IPS DF 6.9 (cell line): ENCODE measurements around the gene ATPAF2.
A peak's percentile ranks its signal among the peaks of the same experiment; 100 is the strongest.

Source experiments
- DNase-seq: peaks from one replicate; pipeline ENCODE4 v3.0.0-alpha.2; 2013; ENCODE audit warnings: low read depth, low spot score
- H3K27ac ChIP-seq: one replicate; pipeline ENCODE4 v1.5.1; 2013; ENCODE audit warnings: low read length, control low read depth
- H3K27me3 ChIP-seq: 2 replicates; pipeline ENCODE4 v1.6.1; 2013; ENCODE audit warnings: mild to moderate bottlenecking, low read length; ENCODE audit not compliant: control insufficient read depth, insufficient read depth
- H3K36me3 ChIP-seq: 2 replicates; pipeline ENCODE4 v1.6.1; 2013; ENCODE audit warnings: low read length; ENCODE audit not compliant: control insufficient read depth, insufficient read depth
- H3K4me1 ChIP-seq: 2 replicates; pipeline ENCODE4 v1.6.1; 2013; ENCODE audit warnings: low read length; ENCODE audit not compliant: control insufficient read depth, insufficient read depth
- H3K4me3 ChIP-seq: 2 replicates; pipeline ENCODE4 v1.5.1; 2013; ENCODE audit warnings: mild to moderate bottlenecking, low read length
- H3K9me3 ChIP-seq: 2 replicates; pipeline ENCODE4 v1.6.1; 2013; ENCODE audit warnings: low read length, inconsistent platforms; ENCODE audit not compliant: control insufficient read depth, insufficient read depth
- WGBS: extraction: QIAGEN DNeasy Blood & Tissue Kit; methylation state at CpG from one replicate; pipeline ENCODE4 v1.1.7; 2013; ENCODE audit warnings: mixed read lengths, missing lambda C conversion rate; ENCODE audit not compliant: insufficient read length, insufficient coverage; 5-methylcytosine and 5-hydroxymethylcytosine counted together

ATPAF2 gene

DNA sequence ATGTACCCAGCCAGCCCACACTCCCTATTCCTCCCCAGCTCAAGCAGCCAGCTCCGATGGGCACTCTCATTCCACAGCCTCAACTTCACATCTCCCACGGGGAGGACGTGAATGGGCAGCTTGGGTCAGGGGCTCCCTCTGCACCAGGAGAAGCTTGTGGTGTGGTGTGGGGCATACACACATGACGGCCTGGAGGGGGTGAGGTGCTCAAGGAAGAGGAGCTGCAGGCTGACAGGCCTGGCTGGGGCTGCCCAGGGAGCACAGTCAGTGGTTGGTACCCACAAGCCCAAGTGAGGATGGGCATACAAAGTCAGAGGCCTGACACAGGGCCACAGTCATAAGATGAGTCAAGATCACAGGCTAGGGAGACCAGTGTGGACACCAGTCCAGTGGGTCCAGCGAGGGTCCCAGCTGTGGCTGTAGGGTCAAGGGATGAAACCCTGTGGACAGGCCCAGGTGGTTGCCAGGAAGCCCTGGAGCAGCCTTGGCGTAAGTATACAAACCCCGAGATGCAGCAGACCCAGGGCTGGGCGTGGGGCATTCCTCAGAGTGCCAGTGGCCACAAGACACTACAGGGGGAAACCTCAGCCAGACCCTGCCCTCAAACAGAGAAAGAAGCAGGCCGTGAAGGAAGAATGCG is 61.9 kb downstream of the ATPAF2 start:
- Histone ChIP-seq H3K27me3 (no peaks in the 10 kb centered on the region), H3K4me3 (no peak overlapping the region), H3K36me3 (no peaks in the 10 kb centered on the region), H3K9me3 (no peaks in the 10 kb centered on the region), H3K4me1 (no peaks in the 10 kb centered on the region; the same call in 1 of the 2 replicates), H3K27ac (no peak overlapping the region)
- WGBS: no CpG with 5 or more reads among the region's 10 CpGs
- no peak for DNase-seq

DNA sequence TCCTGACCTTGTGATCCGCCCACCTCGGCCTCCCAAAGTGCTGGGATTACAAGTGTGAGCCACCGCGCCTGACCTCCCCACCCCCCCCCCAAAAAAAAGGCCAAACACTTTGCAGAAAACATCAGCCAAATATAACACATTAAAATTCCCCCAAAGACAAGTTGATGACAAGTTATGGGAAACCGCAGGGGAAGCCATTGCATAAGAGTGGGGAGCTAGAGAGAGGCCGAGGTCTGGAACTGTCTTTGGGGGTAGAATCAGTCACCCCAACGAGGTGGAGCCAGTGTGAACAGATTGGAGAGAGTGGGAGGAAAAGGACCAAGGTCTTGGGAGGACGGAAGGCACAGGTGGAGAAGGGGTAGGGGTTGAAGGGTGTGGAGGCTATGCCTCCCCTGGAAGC is 63.5 kb downstream of the ATPAF2 start:
- Histone ChIP-seq H3K9me3 (no peaks in the 10 kb centered on the region), H3K27me3 (no peaks in the 10 kb centered on the region), H3K36me3 (no peaks in the 10 kb centered on the region), H3K4me3 (no peak overlapping the region), H3K27ac (no peak overlapping the region), H3K4me1 (peaks cover 2% of the 10 kb centered on the region; the same call in 1 of the 2 replicates)
- no CpG with 5 or more reads among the region's 8 CpGs for WGBS
- DNase-seq: no peak

DNA sequence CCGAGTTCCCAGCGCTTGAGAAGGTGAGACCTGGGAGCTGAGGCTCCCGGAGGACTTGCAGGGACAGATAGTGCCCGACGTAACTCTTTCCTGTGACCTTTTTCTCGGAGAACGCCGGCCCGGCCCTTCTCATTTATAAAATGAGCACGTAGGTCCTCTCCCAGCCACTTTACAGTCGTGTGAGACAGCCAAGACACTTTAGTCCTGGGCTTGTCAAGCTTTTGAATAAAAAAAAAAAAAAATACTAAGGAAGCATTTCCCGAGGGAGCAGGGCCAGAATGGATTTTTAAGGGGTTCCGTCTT is 66.1 kb downstream of the ATPAF2 start:
- DNase-seq: no peak
- Histone ChIP-seq H3K9me3 (no peaks in the 10 kb centered on the region), H3K27ac (no peak overlapping the region), H3K4me3 (peak overlapping the region; percentile 77; the same call in 1 of the 2 replicates), H3K27me3 (no peaks in the 10 kb centered on the region), H3K4me1 (peaks cover 2% of the 10 kb centered on the region; the same call in 1 of the 2 replicates), H3K36me3 (no peaks in the 10 kb centered on the region)
- no CpG with 5 or more reads among the region's 13 CpGs for WGBS

DNA sequence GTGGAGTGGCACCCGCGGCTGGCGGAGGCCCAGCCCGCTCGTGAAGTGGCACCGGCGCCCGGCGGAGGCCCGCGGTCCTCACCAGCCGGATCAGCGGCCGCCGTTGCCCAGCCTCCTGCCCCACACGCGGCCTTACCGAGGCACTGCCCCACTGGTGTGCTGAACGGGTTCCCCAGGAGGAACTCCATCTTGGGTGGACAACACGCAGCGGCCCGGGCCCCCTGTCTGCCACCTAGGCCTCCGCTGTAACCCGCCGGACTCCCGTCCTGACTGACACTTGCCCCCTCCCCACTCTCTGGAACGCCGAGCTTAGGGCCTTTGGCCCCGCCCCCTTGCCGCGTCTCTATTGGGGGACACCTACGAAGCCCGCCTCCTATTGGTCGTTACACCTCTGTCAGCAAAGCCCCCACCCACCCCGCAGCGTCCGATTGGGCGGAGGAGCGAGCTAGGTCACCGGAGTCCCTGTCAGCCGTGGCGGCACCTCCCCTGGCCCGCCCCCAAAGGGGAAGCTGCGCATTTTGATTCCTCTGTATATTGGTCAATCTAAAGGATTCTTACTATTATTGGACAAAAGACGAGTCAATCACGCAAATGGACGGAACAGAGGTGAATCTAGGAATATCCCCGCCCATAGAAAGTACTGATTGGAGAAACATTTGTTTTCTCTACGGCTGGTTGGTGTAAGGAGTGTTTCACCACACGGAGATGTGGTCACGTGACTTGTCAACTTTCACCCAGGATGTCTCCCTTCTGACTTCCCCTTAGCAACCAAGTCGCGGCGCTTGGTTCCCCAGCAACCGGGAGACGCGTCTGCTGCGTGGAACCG is 66.6 kb downstream of the ATPAF2 start, which contains the start of the genes DRC3 and TOM1L2:
Gene DRC3 (plus strand): TSS at position 737 of the 826 bp plus-strand sequence. CDS start 4,737 bp downstream, outside the sequence.
Gene TOM1L2 (minus strand): TSS at position 275 of the 826 bp plus-strand sequence. CDS start 87 bp downstream, at position 188.
- DNase-seq: peak; percentile 99
- Histone ChIP-seq H3K27me3 (no peaks in the 10 kb centered on the region), H3K4me3 (peak within 1 kb of the TSS; percentile 77; the same call in 1 of the 2 replicates), H3K36me3 (no peaks in the 10 kb centered on the region), H3K4me1 (peaks cover 2% of the 10 kb centered on the region; the same call in 1 of the 2 replicates), H3K27ac (no peak within 1 kb of the TSS), H3K9me3 (no peaks in the 10 kb centered on the region)
- WGBS: no CpG with 5 or more reads among the region's 59 CpGs

DNA sequence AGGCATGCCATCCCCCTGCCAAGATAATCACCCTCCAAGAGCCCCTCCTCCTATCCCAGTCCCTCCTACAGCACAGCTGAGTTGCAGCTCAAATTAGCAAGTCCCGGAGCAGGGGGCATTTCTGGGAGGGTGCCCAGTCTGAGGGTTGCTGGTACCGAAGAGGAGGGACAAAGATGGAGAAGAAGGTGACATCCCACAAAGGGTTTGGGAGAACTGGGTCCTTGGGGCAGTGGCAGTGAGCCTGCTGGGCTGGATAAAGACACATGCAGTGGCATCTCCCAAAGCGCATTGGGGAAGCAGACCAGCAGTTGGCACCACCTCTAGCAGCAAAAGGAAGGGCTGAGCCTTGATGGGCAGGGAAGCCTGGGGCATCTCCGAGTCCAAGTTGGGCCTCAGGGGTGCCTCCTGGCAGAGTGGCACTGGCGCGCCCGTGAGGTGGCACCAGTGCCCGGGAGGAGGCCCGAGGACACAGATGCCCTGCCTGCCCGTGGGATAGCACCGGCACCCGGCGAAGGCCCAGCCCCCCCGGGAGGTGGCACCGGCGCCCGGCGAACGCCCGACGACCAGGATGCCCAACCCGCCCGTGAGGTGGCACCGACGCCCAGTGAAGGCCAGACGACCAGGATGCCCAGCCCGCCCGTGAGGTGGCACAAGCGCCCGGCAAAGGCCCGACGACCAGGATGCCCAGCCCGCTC is 67.4 kb downstream of the ATPAF2 start:
- Histone ChIP-seq H3K36me3 (no peaks in the 10 kb centered on the region), H3K4me1 (peaks cover 2% of the 10 kb centered on the region; the same call in 1 of the 2 replicates), H3K4me3 (peak overlapping the region; percentile 59; the same call in 1 of the 2 replicates), H3K27ac (no peak overlapping the region), H3K27me3 (no peaks in the 10 kb centered on the region), H3K9me3 (no peaks in the 10 kb centered on the region)
- DNase-seq: no peak
- no CpG with 5 or more reads among the region's 33 CpGs for WGBS

DNA sequence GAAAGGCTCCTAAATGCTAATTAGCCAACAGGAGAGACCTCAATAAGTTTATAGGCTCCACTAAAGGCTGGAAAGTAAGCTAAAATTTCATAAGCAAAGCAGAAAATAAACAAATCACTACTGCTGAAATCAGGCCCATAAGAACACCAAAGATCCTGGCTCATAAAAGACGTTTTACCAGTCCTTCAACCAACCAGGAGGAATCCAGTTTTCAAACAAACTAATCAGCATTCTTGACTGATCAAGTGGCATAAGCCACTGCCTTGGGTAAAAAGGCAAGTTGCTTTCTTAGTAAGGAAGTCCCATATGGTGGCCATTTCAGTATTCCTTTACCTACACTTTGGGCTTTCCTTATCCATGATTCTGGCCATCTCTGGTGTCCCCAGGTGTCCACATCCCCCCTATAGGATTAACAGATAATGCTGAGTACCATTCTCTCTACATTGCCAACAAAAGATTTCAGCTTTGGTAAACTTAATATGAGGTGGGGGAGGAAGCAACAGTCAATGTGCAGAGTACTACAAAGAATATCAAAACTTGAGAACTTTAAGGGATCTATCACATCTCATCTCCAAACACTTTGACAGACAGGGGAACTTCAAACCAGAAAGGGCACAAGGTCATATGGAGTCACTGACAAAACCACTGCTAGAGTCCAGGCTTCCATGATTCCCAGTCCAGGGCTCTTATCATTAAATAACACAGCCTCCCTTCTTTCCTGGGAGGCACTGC is 68.1 kb downstream of the ATPAF2 start:
- Histone ChIP-seq H3K9me3 (no peaks in the 10 kb centered on the region), H3K27ac (no peak overlapping the region), H3K4me3 (no peak overlapping the region), H3K27me3 (no peaks in the 10 kb centered on the region), H3K36me3 (no peaks in the 10 kb centered on the region), H3K4me1 (peaks cover 2% of the 10 kb centered on the region; the same call in 1 of the 2 replicates)
- DNase-seq: no peak
- WGBS: no CpG with 5 or more reads among the region's 1 CpG
